Lower leg skin (tissue), 3 donors: ENCODE measurements around the gene ZNF410.

Experiments
- CTCF ChIP-seq, 3 donors: fragments of 450-650 bp; IDR thresholded peaks; one replicate each; pipeline ENCODE4 v1.5.1; 2016; ENCODE audit warnings: antibody characterized with exemption in 3 of 3, mild to moderate bottlenecking in 3 of 3, moderate library complexity in 2 of 3
- POLR2A ChIP-seq, 2 donors: fragments of 450-650 bp; IDR thresholded peaks; one replicate each; pipeline ENCODE4 v1.6.1; 2016 to 2017; ENCODE audit warnings: antibody characterized with exemption in 2 of 2, mild to moderate bottlenecking in 1 of 2, moderate library complexity in 1 of 2

GRCh38 chr14:73944432-73945158, 57.9 kb downstream of the ZNF410 start:
- no peak for TF ChIP-seq POLR2A (IDR thresholded peaks at IDR 0.05)
- no peak for TF ChIP-seq CTCF (IDR thresholded peaks at IDR 0.05)
